NCI-H226 (cell line): ENCODE data around the gene B3GNT3.

Experiments
- DNase-seq: peaks from one replicate; pipeline ENCODE4 v3.0.0-alpha.2; 2015

B3GNT3 gene

GRCh38 chr19:17862711-17863519 lies 68.0 kb downstream of the B3GNT3 start:
- DNase-seq = no peak
